Effector CD8-positive, alpha-beta T cell (primary cell): ENCODE data around the gene TPSB2.

ENCODE experiments used
- DNase-seq: peaks from one replicate; lab custom pipeline; 2025; lab: John Stamatoyannopoulos, UW

Gene TPSB2

DNA sequence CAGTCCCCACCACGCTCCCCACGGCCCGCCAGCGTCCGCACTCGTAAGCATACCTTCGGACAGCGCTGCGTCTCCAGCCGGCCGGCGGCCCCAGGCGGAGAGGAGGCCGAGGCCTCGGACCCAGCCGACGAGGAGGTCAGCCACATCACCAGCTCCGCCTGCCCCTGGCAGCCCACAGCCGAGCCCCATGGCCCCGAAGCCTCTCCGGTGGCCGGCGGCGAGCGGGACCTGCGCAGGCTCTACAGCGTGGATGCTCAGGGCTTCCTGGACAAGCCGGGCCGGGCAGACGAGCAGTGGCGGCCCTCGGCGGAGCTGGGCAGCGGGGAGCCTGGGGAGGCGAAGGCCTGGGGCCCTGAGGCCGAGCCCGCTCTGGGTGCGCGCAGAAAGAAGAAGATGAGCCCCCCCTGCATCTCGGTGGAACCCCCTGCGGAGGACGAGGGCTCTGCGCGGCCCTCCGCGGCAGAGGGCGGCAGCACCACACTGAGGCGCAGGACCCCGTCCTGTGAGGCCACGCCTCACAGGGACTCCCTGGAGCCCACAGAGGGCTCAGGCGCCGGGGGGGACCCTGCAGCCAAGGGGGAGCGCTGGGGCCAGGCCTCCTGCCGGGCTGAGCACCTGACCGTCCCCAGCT is 9.8 kb downstream of the TPSB2 start:
- DNase-seq: no peak

DNA sequence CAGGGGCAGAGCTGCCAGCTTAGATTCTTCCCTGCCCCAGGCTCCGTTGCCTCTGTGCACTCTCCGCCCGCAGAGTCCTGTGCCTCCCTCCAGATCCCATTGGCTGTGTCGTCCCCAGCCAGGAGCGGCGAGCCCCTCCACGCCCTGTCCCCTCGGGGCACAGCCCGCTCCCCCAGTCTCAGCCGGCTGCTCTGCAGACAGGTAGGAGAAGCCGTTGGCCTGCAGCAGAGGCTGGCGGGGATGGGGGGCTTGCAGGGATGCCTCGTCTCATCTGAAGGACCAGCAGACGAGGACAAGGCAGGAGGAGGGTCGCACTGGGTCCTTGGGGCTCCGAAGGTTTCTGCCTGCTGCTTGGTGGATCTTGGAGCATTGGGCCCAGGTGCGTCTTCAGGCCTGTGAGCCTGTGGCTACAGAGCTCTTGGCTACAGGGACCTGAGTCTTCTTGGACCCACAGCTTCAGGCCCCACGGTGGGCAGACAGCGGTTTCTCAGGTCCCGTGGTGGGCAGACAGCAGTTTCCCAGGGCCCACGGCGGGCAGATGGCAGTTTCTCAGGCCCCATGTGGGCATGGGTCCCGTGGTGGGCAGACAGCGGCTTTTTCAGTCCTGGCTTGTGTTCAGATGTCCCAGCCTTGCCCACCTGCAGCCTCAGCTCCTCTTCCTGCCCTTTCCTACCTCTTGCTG is 10.9 kb downstream of the TPSB2 start:
- DNase-seq: no peak

DNA sequence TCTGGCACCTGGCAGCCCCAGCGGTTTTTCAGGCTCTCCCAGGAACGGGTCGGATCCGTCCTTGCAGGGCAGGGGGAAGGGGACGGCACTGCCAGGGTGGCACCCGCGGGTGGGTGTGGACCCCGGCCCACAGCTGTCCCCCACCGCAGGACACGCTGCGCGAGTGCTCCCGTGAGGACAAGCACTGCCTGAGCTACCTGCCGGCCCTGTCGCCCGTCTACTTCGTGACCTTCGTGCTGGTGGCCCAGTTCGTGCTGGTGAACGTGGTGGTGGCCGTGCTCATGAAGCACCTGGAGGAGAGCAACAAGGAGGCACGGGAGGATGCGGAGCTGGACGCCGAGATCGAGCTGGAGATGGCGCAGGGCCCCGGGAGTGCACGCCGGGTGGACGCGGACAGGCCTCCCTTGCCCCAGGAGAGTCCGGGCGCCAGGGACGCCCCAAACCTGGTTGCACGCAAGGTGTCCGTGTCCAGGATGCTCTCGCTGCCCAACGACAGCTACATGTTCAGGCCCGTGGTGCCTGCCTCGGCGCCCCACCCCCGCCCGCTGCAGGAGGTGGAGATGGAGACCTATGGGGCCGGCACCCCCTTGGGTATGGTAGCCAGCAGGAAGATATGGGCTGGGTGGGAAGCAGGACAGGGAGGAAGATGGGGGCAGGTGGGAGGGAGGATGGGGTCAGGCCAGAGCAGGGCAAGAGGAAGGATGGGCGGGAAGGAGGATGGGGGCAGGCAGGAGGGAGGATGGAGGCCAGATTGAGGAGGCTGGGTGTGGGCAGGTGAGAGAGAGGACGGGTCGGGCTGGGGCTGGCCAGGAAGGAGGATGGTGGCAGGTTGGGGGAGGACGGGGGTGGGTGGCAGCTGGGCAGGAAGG is 11.7 kb downstream of the TPSB2 start:
- DNase-seq: no peak

DNA sequence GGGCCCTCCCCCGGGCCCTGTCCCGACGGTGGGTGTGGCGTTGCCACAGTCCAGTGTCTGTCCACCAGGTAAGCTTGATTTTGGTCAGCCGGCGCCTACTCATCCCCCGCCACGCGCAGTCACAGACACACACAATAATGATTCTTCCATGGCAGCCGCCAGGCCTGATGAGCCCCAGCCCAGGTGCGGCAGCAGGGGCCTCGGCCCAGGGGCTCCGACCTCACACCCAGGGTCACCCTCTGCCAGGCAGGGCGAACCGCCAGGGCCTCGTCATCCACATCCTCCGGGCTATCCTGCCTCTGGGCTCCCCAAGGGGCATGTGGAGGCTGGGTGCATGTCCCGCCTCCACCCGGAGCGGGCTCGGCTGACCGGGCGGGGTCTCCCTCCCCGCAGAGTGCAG is 12.5 kb downstream of the TPSB2 start:
- no peak for DNase-seq

DNA sequence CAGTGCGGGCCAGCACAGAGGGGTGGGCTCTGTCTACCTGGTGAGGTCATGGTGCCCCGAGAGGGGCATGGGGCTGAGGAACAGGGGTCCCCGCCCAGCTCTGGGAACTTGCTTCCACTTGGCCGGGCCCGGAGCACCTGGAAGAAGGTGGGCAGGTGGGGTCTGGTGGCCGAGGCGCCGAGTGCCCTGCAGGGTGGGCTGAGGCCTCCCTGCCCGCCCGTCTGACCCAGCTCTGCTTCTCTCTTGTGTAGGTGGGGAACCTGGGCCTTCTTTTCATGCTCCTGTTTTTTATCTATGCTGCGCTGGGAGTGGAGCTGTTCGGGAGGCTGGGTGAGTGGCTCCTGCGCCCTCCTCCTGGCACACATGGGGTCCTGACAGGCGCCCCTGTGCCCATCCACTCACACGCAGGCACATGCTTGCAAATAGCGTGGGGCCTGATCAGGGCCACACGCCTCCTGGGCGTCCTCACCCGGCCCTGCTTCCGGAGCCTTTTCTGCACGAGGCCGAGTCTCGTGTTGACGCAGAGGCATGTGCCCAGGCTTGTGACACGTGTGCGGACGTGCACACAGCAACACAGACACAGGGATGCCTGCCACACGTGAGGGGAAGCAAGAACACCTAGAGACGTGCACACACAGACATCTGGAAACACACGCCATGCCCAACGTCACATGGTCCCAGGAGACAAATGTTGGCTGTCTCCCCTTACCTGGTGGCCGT is 13.1 kb downstream of the TPSB2 start:
- DNase-seq: no peak

DNA sequence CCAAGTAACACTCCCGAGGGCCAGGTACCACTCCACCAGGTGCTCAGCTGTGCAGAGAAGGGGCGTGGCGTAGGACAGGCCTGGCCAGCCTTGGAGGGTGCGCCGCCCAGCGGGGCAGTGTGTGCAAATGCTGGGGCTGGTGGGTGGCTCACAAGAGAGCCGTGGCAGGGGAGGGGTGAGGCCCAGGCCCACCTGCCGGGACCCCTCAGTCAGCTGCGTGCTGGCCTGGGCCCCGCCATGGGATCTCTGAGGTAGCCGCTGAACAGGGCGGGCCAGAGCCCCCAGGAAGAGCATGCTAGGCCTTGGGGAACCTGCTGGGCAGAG is 13.7 kb downstream of the TPSB2 start:
- DNase-seq: no peak

DNA sequence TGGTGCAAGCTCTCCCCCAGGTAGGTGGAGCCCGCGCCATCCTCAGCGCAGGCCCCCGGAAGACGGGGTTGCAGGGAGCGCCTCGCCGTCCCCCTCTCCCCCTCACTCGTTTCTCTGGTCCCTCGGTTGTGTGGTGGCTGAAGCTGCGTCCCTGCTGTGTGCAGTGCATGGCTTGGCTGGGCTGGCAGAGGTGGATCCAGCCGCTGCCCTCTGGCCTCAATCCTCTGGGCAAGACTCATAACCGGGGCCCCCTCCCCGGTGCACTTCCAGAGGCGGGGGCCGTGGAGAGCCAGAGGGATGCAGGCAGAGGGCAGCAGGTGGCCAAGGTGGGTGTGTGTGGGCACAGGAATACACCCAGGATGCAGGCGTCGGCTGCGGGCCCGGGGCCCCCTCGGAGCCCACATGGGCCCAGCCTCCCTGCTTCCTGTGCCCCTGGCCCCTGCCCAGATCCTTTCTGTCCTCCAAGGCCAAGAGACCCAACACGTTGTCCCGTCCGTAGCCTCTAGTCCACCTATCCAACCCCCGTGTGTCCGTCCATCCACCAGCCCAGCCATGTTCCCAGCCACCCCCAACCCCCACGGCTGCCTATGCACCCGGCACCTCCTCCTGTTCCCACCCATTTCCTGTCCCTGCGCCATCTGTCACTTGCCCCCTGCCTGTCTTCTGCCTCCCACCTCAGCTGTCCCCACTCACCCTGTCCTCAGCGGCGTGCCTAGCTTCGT is 14.2 kb downstream of the TPSB2 start:
- DNase-seq: no peak

DNA sequence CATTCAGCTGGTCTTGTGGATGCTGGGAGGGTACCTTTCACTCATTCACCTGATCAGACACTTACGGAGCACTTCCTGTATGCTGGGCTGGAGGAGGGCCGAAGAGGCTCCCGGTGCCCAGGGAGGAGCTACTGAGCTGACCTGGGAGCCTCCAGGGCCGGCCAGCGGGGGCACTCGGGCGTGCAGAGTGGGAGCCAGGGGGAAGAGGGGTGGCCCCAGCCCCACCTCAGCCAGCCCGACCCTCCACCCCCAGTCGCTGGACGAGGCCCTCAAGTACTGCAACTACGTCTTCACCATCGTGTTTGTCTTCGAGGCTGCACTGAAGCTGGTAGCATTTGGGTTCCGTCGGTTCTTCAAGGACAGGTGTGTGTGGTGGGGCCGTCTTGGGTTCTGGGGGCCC is 15.3 kb downstream of the TPSB2 start:
- no peak for DNase-seq

DNA sequence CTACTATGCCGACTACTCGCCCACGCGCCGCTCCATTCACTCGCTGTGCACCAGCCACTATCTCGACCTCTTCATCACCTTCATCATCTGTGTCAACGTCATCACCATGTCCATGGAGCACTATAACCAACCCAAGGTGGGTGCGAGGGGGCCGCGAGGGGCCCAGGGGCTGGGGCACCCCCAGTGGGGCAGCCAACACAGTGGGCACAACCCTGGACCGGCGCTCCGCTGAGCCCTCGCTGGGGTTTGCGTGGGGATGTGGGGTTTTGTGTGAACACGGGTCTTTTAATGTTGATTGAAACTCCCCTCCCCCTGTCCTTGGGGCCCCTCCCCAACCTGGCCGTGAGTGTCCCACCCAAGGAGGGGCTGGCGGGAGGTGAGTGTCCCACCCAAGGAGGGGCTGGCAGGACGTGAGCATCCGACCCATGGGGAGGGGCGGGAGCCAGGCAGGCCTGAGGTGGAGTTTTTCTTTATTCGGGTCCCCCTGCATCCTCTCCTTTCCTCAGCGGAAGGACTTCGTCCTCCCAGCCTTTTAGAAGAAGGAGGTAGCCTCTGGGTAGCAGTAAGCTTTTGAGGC is 16.1 kb downstream of the TPSB2 start:
- no peak for DNase-seq

DNA sequence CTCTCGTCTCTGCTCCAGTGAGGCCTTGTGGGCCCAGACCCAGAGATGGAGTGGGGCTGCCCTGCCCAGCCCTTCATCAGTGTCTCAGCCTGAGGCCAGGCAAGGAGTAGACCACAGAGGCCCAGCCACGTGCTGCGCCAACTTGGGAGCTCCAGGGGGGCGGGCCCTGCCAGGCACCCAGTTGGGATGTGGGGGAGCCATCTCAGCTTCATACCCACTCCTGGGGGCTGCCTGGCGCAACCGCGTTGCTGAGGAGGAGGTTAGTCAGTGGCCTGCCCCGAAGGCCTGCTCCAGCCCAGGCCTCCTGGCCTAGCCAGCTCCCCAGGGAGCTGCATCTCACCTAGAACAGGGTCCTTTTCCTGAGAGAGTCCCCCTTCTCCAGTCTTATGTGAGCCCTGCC is 16.8 kb downstream of the TPSB2 start:
- no peak for DNase-seq

DNA sequence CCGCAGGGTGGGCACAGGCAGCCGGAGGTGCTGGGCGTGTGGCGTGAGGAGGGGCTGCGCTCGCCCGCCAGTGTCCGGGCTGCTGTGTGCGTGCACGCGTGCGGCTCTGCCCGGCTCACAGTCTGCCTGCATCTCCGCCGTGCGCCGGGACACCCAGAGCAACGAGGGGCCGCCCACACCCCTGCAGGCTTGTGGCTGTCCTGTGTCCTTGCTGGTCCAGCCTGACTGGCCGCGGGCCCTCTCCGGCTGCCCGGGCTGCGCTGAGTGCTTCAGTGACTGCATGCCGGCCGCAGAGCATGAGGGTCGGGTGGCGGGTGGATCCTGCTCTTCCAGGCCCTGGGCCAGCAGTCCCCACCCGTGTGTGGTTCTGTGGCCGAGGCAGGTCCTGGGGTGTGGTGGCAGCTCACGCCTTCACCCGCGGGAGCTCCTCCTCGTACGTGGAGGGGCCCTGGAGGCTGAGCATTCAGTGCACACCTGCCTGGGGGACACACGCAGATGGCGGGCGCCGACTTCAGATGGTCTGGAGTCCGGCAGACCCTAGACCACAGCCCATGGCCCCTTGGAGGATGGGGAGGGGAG is 17.3 kb downstream of the TPSB2 start:
- no peak for DNase-seq

DNA sequence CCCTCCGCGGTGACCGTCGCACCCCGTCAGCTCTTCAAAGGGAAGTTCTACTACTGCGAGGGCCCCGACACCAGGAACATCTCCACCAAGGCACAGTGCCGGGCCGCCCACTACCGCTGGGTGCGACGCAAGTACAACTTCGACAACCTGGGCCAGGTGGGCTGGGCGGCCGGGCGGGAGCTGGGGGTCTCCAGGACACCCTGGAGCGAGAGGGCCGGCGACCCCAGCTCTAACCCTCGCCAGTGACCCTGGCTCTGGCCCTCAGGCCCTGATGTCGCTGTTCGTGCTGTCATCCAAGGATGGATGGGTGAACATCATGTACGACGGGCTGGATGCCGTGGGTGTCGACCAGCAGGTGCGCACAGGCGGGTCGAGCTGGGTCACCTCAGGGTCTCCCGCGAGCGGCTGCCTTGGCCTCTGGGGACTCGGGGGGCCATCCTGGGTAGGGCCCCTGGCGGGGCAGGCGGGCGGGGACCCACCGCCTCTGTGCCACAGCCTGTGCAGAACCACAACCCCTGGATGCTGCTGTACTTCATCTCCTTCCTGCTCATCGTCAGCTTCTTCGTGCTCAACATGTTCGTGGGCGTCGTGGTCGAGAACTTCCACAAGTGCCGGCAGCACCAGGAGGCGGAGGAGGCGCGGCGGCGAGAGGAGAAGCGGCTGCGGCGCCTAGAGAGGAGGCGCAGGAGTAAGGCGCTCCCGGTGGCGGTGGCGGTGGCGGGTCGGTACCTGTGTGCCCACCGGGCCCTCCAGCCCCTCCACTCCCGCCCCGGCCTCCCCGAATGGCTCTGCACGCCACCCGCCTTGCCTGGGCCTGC is 18.3 kb downstream of the TPSB2 start:
- no peak for DNase-seq

DNA sequence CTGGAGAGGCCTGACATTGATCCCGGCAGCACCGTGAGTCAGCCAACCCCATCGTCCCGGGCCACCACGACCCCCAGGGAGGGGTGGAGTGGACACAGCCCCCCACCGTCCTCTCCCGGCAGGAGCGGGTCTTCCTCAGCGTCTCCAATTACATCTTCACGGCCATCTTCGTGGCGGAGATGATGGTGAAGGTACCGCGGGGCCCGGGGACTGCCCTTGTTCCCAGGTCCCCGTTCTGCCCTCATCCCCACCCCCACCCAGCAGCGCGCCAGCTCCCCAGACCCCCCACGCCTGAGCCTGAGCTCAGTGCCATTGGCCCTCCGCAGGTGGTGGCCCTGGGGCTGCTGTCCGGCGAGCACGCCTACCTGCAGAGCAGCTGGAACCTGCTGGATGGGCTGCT is 19.5 kb downstream of the TPSB2 start:
- DNase-seq: no peak

DNA sequence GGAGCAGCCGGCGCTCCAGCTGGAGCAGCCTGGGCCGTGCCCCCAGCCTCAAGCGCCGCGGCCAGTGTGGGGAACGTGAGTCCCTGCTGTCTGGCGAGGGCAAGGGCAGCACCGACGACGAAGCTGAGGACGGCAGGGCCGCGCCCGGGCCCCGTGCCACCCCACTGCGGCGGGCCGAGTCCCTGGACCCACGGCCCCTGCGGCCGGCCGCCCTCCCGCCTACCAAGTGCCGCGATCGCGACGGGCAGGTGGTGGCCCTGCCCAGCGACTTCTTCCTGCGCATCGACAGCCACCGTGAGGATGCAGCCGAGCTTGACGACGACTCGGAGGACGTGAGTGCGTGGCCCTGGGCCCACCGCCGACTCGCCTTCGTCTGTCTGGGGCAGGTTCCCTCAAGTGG is 20.9 kb downstream of the TPSB2 start:
- DNase-seq: no peak

DNA sequence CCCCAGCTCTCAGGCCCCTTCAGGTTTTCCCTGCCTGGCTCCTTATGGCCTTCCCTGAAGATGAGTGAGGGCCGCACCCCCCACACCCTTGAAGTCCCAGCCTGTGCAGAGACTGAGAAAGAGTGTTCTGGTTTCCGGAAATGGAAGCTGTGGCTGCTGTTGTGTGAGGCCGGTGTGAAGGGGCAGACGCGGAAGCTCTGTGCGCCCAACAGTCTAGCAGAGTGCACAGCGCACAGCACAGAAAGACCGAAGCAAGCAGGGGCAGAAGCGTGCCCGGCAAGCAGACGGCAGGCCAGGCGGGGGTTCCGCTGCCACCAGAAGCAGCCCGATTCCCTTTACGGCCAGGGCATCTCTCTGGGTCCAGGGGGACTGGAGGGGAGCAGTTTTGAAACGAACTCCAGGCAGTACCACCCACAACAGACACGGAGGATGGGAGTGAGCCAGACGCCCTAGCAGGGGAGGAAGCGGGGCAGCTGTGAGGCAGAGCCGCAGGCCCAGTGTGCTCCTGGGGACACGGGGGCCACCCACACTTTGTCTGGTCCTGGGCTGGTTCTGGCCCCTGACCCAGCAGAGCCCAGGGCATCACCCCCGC is 21.6 kb downstream of the TPSB2 start:
- DNase-seq: no peak

DNA sequence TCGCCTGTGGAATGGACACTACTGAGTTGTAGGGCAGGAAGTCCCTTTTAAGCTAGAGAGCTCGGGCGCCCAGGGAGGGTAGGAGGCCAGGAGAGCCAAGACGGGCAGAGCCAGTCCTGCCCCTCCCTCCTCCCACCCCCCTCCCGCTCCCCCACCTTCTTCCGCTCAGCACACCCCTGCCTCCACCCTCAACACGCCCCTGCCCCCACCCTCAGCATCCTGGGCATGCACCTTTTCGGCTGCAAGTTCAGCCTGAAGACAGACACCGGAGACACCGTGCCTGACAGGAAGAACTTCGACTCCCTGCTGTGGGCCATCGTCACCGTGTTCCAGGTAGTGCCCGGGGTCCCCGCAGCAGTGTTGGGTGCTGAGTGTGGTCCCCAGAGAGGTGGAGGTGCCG is 23.2 kb downstream of the TPSB2 start:
- DNase-seq: no peak

DNA sequence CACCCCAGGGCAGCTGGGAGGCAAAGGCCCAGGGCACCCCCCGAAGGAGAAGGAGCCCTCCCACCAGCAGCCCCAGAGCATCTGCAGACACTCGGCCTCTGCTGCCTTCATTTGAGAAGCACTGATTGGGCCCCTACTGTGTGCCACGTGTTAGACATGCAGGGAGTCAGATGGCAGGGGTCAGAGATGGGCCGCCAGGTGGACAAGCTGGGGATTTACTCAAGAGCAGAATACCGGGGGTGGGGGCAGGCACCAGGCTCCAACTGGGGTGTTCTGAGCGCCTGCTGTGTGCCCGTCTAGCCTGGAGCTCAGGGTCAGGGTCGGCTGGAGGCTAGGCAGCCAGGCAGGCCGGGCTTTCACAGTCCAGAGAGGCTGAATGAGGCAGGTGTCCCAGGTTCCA is 23.7 kb downstream of the TPSB2 start:
- DNase-seq: no peak

DNA sequence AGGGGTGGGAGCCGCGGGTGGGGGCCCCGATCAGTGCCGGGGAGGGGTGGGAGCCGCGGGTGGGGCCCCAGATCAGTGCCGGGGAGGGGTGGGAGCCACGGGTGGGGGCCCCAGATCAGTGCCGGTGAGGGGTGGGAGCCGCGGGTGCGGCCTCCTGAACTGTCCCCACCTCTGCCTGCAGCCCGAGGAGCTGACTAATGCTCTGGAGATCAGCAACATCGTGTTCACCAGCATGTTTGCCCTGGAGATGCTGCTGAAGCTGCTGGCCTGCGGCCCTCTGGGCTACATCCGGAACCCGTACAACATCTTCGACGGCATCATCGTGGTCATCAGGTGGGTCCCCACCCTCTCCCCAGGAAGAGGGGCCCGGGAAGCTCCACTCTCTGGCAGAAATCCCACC is 25.1 kb downstream of the TPSB2 start:
- no peak for DNase-seq

DNA sequence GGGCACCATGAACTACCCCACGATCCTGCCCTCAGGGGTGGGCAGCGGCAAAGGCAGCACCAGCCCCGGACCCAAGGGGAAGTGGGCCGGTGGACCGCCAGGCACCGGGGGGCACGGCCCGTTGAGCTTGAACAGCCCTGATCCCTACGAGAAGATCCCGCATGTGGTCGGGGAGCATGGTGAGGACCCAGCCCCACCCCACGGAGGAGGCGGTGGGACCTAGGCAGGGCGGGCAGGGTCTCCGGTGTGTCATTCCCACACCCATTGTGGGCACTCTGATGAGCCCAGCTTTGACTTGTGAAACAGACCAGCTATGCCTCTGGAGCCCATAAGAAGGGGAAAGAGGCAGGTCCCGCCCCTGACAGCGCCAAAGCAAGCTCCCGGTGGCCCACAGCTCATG is 27.7 kb downstream of the TPSB2 start:
- DNase-seq: no peak

DNA sequence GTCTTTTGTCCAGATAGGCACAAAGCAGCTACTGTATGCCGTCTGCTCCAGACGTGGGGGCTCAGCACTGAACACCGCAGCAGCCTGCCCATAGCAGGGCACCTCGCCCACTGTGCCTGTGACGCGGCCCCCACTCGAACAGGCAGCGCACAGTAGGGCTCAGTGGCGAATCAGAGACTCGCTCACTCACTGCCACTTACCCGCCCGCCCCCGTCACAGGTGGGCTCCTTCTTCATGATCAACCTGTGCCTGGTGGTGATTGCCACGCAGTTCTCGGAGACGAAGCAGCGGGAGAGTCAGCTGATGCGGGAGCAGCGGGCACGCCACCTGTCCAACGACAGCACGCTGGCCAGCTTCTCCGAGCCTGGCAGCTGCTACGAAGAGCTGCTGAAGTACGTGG is 28.5 kb downstream of the TPSB2 start:
- DNase-seq: no peak
